SJSA1 (cell line): ENCODE measurements around the gene CFAP77. TPM values are rescaled to one million over a fixed set of nuclear protein-coding genes. Genes with fewer than 3 reads are reported as not detected.

Experiments
- DNase-seq, 2 experiments: peaks; one replicate each; pipeline ENCODE4 v3.0.0-alpha.2; 2015 to 2020; ENCODE audit warnings: low spot score in 2 of 2, low read depth in 1 of 2
- H3K27ac ChIP-seq: fragments of 250-450 bp; sonication (Bioruptor Pico); 2 replicates; pipeline ENCODE4 v1.5.1; 2020; ENCODE audit warnings: mild to moderate bottlenecking, moderate library complexity
- H3K27me3 ChIP-seq: fragments of 250-450 bp; sonication (Bioruptor Pico); replicated peaks from 2 replicates; pipeline ENCODE4 v1.5.1; 2020; ENCODE audit warnings: mild to moderate bottlenecking, moderate library complexity
- H3K36me3 ChIP-seq: fragments of 250-450 bp; sonication (Bioruptor Pico); 2 replicates; pipeline ENCODE4 v1.5.1; 2020; ENCODE audit warnings: mild to moderate bottlenecking
- H3K4me1 ChIP-seq: fragments of 250-450 bp; sonication (Bioruptor Pico); replicated peaks from 2 replicates; pipeline ENCODE4 v1.6.1; 2021; ENCODE audit warnings: mild to moderate bottlenecking
- H3K4me3 ChIP-seq: fragments of 250-450 bp; sonication (Bioruptor Pico); 2 replicates; pipeline ENCODE4 v1.5.1; 2020; ENCODE audit warnings: mild to moderate bottlenecking
- H3K9me3 ChIP-seq: fragments of 250-450 bp; sonication (Bioruptor Pico); replicated peaks from 2 replicates; pipeline ENCODE4 v1.5.1; 2020; ENCODE audit warnings: mild to moderate bottlenecking
- total RNA-seq: library from RNA; depleted of rRNA; stranded (reverse); fragments of >200 nt; shearing (Covaris generic); gene quantifications from 2 replicates; pipeline ENCODE4 v1.2.3, GENCODE V29; 2014

CFAP77 gene
- total RNA-seq, 1 experiment from 2014 or later, result 0.42 TPM

DNA sequence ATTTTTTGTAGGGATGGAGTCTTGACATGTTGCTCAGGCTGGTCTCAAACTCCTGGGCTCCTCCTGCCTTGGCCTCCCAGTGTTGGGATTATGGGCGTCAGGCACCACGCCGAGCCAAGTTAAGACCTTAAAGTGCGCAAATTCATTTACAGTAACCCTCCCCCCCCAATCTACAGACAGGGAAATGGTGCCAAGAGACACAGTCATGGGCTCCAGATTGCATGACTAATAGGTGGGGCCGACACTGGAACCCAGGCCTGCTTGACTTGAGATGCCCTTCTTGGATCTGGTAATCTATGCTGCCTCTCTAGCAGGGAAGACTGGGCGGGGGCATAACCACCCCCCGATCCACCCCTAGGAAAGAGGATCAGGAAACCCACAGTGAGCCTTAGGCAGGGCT, 22.9 kb upstream of the CFAP77 start:
- Histone ChIP-seq H3K9me3 (no peaks in the 10 kb centered on the region), H3K4me1 (no peaks in the 10 kb centered on the region), H3K27me3 (no peaks in the 10 kb centered on the region), H3K36me3 (peaks cover 62% of the 10 kb centered on the region), H3K4me3 (no peak overlapping the region), H3K27ac (no peak overlapping the region)
- DNase-seq, result no peak

DNA sequence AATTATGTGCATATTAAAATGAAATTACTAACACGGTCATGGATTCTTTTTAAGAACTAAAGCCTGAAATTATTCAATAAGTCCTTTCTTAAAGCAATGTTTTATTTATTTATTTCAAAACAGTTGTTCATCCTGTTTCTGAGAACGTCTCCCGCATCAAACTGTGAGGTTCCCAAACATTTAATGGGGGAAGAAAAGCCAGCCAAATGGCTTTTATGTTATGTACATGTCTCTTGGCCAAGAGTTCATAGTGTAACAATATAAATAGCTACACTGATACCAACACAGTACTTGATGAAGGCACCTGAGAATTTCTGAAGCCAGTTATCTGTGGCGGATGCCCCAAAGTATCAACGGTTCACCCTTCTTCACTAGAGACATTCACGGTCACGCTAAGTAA, 19.0 kb upstream of the CFAP77 start:
- Histone ChIP-seq H3K27me3 (no peaks in the 10 kb centered on the region), H3K27ac (no peak overlapping the region), H3K9me3 (no peaks in the 10 kb centered on the region), H3K36me3 (peaks cover 64% of the 10 kb centered on the region), H3K4me1 (no peaks in the 10 kb centered on the region), H3K4me3 (no peak overlapping the region)
- no peak for DNase-seq

GRCh38 chr9:132391449-132391848, 18.6 kb upstream of the CFAP77 start:
- no peak overlapping the region for H3K4me3 ChIP-seq
- H3K36me3 ChIP-seq, result peaks cover 64% of the 10 kb centered on the region
- no peaks in the 10 kb centered on the region for H3K9me3 ChIP-seq
- H3K4me1 ChIP-seq, result no peaks in the 10 kb centered on the region
- no peak for DNase-seq
- no peaks in the 10 kb centered on the region for H3K27me3 ChIP-seq
- no peak overlapping the region for H3K27ac ChIP-seq

DNA sequence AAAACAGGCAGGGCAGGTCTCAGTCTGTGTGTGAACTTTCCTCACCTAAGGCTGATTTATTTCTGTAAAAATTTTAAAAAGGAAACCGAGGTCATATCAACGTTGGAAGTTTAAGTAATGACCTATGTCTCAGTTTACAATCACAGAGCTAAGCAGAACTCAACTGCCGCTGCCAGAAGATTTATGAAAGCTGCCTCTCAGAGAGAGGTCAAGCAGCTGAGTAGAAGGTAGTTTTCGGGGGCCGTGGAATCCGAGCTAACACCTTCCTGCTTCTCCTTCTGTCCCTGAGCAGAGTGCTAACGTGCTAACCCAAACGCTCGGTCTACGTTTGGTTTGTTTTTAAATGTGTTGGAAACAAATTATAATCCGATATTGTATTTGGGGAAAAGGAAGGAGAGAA, 14.5 kb upstream of the CFAP77 start:
- H3K36me3 ChIP-seq, result peaks cover 66% of the 10 kb centered on the region
- no peak overlapping the region for H3K27ac ChIP-seq

DNA sequence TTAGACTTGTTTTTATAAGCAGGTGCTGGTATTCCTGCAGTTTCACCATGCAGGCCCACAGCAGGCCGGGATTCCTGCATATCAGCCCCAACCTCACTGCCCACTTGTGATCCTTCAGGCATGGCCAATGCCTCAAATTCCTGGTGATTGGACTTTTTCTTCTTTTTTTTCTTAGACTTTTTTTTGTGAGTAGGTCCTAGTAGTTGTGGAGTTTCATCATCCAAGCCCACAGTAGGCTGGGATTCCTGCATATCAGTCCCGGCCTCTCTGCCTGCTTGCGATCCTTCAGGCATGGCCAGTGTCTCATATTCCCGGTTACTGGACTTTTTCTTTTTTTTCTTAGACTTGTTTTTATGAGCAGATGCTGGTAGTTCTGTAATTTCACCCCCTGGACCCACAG, 8.2 kb upstream of the CFAP77 start:
- Histone ChIP-seq H3K27me3 (no peaks in the 10 kb centered on the region), H3K27ac (no peak overlapping the region), H3K4me3 (no peak overlapping the region), H3K36me3 (peaks cover 49% of the 10 kb centered on the region), H3K4me1 (peaks cover 7% of the 10 kb centered on the region), H3K9me3 (no peaks in the 10 kb centered on the region)
- no peak for DNase-seq

More for the DNA sequence above, 14.5 kb upstream of the CFAP77 start:
- Histone ChIP-seq H3K9me3 (no peaks in the 10 kb centered on the region), H3K27me3 (no peaks in the 10 kb centered on the region), H3K4me3 (no peak overlapping the region), H3K4me1 (no peaks in the 10 kb centered on the region)
- no peak for DNase-seq

GRCh38 chr9:132404228-132404881, 5.7 kb upstream of the CFAP77 start:
- Histone ChIP-seq H3K27ac (no peak overlapping the region), H3K4me1 (peaks cover 10% of the 10 kb centered on the region), H3K4me3 (no peak overlapping the region), H3K27me3 (peaks cover under 1% of the 10 kb centered on the region), H3K36me3 (peaks cover 29% of the 10 kb centered on the region), H3K9me3 (no peaks in the 10 kb centered on the region)
- no peak for DNase-seq

- H3K27ac ChIP-seq, result no peak within 1 kb of the TSS
- H3K27me3 ChIP-seq, result peaks cover 22% of the 10 kb centered on the region
- H3K4me1 ChIP-seq, result peaks cover 29% of the 10 kb centered on the region
- peak; percentile 71 to 91 for DNase-seq
- H3K9me3 ChIP-seq, result no peaks in the 10 kb centered on the region
- peaks cover 9% of the 10 kb centered on the region for H3K36me3 ChIP-seq
- H3K4me3 ChIP-seq, result peak within 1 kb of the TSS; percentile 47
Measured at GRCh38 chr9:132406554-132407122, 3.4 kb upstream of the CFAP77 start, which contains the start of gene TTF1. TSS of gene TTF1 (minus strand) at chr9:132406840. CDS start at chr9:132402821, 4,019 bp downstream.

DNA sequence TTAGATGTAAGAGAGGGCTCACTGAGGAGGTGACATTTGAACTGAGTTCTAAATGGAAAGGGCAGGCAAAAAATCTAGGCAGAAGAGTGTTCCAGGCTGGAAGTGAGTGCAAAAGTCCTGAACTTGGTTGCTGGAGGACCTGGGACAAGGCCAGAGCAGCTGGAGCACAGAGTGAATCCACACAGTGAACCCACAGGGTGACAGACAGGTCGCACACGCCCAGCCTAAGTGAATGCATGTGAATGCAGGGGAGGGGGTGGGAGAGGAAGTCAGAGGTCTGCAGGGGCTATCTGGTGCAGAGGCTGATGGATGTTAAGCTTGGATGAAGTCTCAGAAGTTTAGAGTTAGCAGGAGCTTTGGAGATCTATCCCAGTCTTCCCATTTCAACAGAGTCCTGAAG, 2.8 kb upstream of the CFAP77 start:
- Histone ChIP-seq H3K9me3 (no peaks in the 10 kb centered on the region), H3K27me3 (peaks cover 28% of the 10 kb centered on the region), H3K4me1 (peaks cover 29% of the 10 kb centered on the region), H3K27ac (no peak overlapping the region), H3K4me3 (no peak overlapping the region; the same call in 1 of the 2 replicates), H3K36me3 (peaks cover 4% of the 10 kb centered on the region; the same call in 1 of the 2 replicates)
- DNase-seq, result no peak

- Histone ChIP-seq H3K4me3 (no peak overlapping the region), H3K27ac (no peak overlapping the region), H3K4me1 (peaks cover 29% of the 10 kb centered on the region), H3K9me3 (no peaks in the 10 kb centered on the region), H3K27me3 (peaks cover 41% of the 10 kb centered on the region), H3K36me3 (no peaks in the 10 kb centered on the region)
- no peak for DNase-seq
Measured at GRCh38 chr9:132408521-132408920, 1.5 kb upstream of the CFAP77 start.

GRCh38 chr9:132410642-132411041, 631 bp downstream of the CFAP77 start:
- Histone ChIP-seq H3K27me3 (peaks cover 62% of the 10 kb centered on the region), H3K27ac (no peak overlapping the region), H3K4me3 (peak overlapping the region; percentile 34; the same call in 1 of the 2 replicates)

DNA sequence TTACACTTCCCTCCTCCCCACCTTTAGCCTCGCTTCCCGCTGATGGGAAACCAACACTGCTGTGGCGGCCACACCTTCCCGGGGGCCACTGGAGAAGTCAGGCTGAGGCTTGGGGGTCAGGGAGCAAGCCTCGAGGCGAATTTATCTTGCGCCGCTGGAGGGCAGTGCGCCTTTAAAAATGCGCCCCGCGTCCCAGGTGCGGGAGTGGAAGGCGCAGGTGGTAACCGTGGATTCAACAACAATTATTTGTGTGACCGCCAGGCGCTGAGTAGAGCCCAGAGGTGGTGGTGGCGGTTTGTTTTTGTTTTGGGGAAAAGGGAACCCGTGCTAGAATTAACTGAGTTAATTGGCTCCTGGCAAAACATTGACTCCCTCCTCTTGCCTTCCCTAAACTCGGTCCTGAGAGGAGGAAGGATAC, 1.1 kb downstream of the CFAP77 start:
- Histone ChIP-seq H3K36me3 (no peaks in the 10 kb centered on the region), H3K27ac (no peak overlapping the region), H3K9me3 (no peaks in the 10 kb centered on the region), H3K4me1 (peaks cover 33% of the 10 kb centered on the region), H3K27me3 (peaks cover 67% of the 10 kb centered on the region), H3K4me3 (no peak overlapping the region)
- DNase-seq, result no peak

More at GRCh38 chr9:132410642-132411041, 631 bp downstream of the CFAP77 start:
- DNase-seq, result no peak
- Histone ChIP-seq H3K36me3 (no peaks in the 10 kb centered on the region), H3K4me1 (peaks cover 33% of the 10 kb centered on the region), H3K9me3 (no peaks in the 10 kb centered on the region)

DNA sequence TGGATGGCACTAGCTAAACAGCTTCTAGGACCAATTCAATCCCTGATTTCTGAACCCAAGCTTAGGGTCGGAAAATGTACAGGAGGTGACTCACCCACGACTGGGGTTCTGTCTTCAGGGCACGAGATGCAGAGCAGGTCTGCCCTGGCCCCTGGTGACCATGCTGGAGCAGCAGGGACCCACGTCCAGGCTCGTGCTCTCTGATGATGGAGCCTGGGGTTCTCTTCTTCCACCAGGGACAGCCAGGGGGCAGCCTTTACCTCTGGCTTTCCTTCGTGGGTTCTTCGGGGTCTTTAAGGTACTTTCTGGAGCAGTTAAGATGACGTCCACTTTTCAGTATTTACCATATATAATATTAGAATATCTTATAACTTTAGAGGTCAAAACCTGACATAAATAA, 2.1 kb downstream of the CFAP77 start:
- Histone ChIP-seq H3K4me3 (no peak overlapping the region), H3K36me3 (no peaks in the 10 kb centered on the region), H3K9me3 (no peaks in the 10 kb centered on the region), H3K4me1 (peaks cover 28% of the 10 kb centered on the region), H3K27me3 (peaks cover 67% of the 10 kb centered on the region), H3K27ac (no peak overlapping the region)
- no peak for DNase-seq

DNA sequence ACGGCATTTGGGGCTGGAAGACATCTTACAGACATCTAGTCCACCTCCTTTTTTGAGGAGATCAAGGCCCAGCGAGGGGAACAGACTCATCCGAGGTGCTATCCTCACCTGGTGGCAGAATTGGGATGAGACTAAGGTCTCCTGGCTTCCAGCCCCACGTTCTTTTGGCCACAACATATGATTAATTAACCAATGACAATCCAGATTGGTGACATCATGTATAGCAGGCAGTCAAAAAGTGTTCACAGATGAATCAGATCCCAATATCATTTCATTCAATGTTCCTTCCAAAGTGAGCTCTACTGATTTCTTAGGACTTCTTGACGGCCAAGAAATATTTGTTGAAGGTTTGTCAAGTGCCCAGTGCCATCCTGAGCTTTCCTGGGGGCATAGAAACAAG, 3.9 kb downstream of the CFAP77 start:
- peaks cover 86% of the 10 kb centered on the region for H3K27me3 ChIP-seq
- no peak for DNase-seq
- H3K36me3 ChIP-seq, result no peaks in the 10 kb centered on the region
- no peak overlapping the region for H3K27ac ChIP-seq
- H3K4me1 ChIP-seq, result peaks cover 28% of the 10 kb centered on the region
- no peaks in the 10 kb centered on the region for H3K9me3 ChIP-seq
- no peak overlapping the region for H3K4me3 ChIP-seq

- no peaks in the 10 kb centered on the region for H3K36me3 ChIP-seq
- H3K9me3 ChIP-seq, result no peaks in the 10 kb centered on the region
- no peak overlapping the region for H3K27ac ChIP-seq
- H3K27me3 ChIP-seq, result peaks cover 89% of the 10 kb centered on the region
- DNase-seq, result no peak
- no peak overlapping the region for H3K4me3 ChIP-seq
- H3K4me1 ChIP-seq, result peaks cover 25% of the 10 kb centered on the region
Measured at GRCh38 chr9:132414731-132415130, 4.7 kb downstream of the CFAP77 start.
